K562 (cell line): ENCODE results near the gene GCHFR. TPM values are rescaled to one million over a fixed set of nuclear protein-coding genes. Genes with fewer than 3 reads are reported as not detected.
A peak's percentile ranks its signal among the peaks of the same experiment; 100 is the strongest.

Experiments used
- CCNT2 ChIP-seq: IDR thresholded peaks from 2 replicates; pipeline ENCODE4 v1.6.1; 2011; ENCODE audit warnings: borderline replicate concordance, low read depth, mild to moderate bottlenecking, moderate library complexity, mixed read lengths, low read length; ENCODE audit not compliant: insufficient read length; ENCODE audit errors: extremely low read depth
- FOXM1 ChIP-seq, 2 experiments: fragments of 450-650 bp in 1 of 2; sonication (generic) in 1 of 2; formaldehyde crosslinking in 1 of 2; IDR thresholded peaks; 2 replicates each; pipeline versions ENCODE4 v1.6.1 to v1.9.0; 2017 to 2022; ENCODE audit warnings: low read depth in 2 of 2, mild to moderate bottlenecking in 2 of 2, missing genetic modification reagents in 1 of 2, moderate library complexity in 1 of 2
- POLR2G ChIP-seq: fragments of 200-400 bp; formaldehyde crosslinking; IDR thresholded peaks from 2 replicates; pipeline ENCODE4 v1.6.1; 2017; ENCODE audit warnings: low read depth, mild to moderate bottlenecking, antibody characterized with exemption, low read length, moderate library complexity
- ZBED1 ChIP-seq: IDR thresholded peaks from 2 replicates; pipeline ENCODE4 v1.6.1; 2014
- ZNF239 ChIP-seq: fragments of 250-450 bp; sonication (Bioruptor Pico); IDR thresholded peaks from 2 replicates; pipeline ENCODE4 v1.4.0; 2020; ENCODE audit warnings: mild to moderate bottlenecking
- polyA plus RNA-seq, 8 experiments: library from polyadenylated mRNA; depleted of rRNA in 4 of 8; stranded (reverse) in 5 of 8; unstranded in 3 of 8; fragments of >200 nt; fragmentation: Nextera tagmentation in 2 of 8; fragmentation: Illumina TruSeq in 1 of 8; extraction: Ambion mirVana in 2 of 8; extraction: Trizol in 1 of 8; gene quantifications; 2 replicates each; pipeline versions ENCODE4 v1.2.1 to v1.2.3, GENCODE V29; 2011 to 2014; ENCODE audit warnings: inconsistent platforms in 1 of 8, missing spikeins in 1 of 8
- total RNA-seq, 7 experiments: library from RNA; depleted of rRNA in 6 of 7; stranded (reverse); fragments of >200 nt in 6 of 7; fragmentation: Illumina TruSeq in 2 of 7; extraction: Trizol in 2 of 7; gene quantifications; 2 replicates each; pipeline versions ENCODE4 v1.2.1 to v1.2.3, GENCODE V29; 2011 to 2021; ENCODE audit warnings: low replicate concordance in 1 of 7
- TF ChIP-seq, protein P1 (sequence below), 2 experiments: fragments of 450-650 bp in 1 of 2; sonication (generic) in 1 of 2; formaldehyde crosslinking in 1 of 2; IDR thresholded peaks; 2 replicates each; pipeline versions ENCODE4 v1.7.1 to v1.9.0; 2016 to 2022; ENCODE audit warnings: inconsistent platforms in 1 of 2, mild to moderate bottlenecking in 1 of 2, missing genetic modification reagents in 1 of 2
- TF ChIP-seq, protein P2 (sequence below): sonication (generic); formaldehyde crosslinking; IDR thresholded peaks from 2 replicates; pipeline ENCODE4 v1.8.1; 2023; ENCODE audit warnings: mild to moderate bottlenecking, missing genetic modification reagents
- TF ChIP-seq, protein P3 (sequence below): sonication (generic); formaldehyde crosslinking; IDR thresholded peaks from 2 replicates; pipeline ENCODE4 v1.8.0; 2023; ENCODE audit warnings: mild to moderate bottlenecking, missing genetic modification reagents

The GCHFR gene
- total and polyA plus RNA-seq, 9 of the 15 experiments (the other 6 are each of a cell fraction or from before 2014, with no cell fraction given) = 8.7 to 83.5 (median 20.8) TPM

DNA sequence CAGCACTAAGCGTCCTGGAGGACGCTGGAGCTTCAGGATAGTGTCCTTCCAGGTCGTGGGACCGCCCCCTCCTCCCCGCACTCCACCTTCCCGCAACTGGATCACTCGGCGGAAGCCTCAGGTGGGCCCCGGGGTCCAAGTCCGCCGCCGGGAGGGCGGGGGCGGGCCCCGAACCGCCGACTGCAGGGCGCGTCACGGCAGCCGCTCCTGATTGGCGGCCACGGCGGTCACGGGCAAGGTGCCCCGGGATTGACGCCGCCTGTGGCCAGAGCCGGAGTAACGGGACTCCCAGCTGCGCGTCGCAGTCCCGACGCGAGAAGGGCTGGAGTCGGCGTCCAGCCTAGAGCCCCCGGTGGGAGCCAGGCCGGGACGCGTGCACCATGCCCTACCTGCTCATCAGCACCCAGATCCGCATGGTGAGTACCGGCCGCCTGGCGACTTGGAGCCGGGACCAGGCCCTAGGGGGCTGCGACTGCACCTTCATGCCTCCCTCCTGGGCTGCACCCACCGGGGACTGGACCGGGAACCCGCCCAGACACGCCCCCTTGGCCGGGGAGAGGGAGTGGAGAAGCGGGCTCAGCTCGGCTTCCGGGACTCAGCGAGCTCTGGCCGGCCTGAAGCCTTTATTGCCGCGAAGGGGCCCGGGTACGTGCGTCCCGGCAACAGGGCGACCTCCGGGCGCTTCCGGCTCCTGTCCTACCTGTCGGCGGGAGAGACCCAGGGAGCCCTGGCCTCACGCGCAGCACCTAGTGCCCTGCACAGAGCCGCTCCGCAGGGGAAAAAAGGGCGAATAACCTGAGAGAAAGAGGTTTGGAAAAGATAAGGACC, at the start of gene GCHFR (continued):
- TF ChIP-seq, protein P1, sequence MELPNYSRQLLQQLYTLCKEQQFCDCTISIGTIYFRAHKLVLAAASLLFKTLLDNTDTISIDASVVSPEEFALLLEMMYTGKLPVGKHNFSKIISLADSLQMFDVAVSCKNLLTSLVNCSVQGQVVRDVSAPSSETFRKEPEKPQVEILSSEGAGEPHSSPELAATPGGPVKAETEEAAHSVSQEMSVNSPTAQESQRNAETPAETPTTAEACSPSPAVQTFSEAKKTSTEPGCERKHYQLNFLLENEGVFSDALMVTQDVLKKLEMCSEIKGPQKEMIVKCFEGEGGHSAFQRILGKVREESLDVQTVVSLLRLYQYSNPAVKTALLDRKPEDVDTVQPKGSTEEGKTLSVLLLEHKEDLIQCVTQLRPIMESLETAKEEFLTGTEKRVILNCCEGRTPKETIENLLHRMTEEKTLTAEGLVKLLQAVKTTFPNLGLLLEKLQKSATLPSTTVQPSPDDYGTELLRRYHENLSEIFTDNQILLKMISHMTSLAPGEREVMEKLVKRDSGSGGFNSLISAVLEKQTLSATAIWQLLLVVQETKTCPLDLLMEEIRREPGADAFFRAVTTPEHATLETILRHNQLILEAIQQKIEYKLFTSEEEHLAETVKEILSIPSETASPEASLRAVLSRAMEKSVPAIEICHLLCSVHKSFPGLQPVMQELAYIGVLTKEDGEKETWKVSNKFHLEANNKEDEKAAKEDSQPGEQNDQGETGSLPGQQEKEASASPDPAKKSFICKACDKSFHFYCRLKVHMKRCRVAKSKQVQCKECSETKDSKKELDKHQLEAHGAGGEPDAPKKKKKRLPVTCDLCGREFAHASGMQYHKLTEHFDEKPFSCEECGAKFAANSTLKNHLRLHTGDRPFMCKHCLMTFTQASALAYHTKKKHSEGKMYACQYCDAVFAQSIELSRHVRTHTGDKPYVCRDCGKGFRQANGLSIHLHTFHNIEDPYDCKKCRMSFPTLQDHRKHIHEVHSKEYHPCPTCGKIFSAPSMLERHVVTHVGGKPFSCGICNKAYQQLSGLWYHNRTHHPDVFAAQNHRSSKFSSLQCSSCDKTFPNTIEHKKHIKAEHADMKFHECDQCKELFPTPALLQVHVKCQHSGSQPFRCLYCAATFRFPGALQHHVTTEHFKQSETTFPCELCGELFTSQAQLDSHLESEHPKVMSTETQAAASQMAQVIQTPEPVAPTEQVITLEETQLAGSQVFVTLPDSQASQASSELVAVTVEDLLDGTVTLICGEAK (IDR thresholded peaks at IDR 0.05) = no peak
- TF ChIP-seq, protein P1 (CRISPR knock-in tag; IDR thresholded peaks at IDR 0.05) = 0 out of 2 replicates have a peak, but pooled peaks have one; percentile 23
- TF ChIP-seq ZNF239 (no peak), POLR2G (peak; percentile 88), ZBED1 (no peak), CCNT2 (peak; percentile 83), FOXM1 (IDR thresholded peaks at IDR 0.05; ENCODE audit: low read depth) (no peak), FOXM1 (CRISPR knock-in tag; IDR thresholded peaks at IDR 0.05; ENCODE audit: low read depth) (peak; percentile 63; the same call in 1 of the 2 replicates)
- TF ChIP-seq, protein P2, sequence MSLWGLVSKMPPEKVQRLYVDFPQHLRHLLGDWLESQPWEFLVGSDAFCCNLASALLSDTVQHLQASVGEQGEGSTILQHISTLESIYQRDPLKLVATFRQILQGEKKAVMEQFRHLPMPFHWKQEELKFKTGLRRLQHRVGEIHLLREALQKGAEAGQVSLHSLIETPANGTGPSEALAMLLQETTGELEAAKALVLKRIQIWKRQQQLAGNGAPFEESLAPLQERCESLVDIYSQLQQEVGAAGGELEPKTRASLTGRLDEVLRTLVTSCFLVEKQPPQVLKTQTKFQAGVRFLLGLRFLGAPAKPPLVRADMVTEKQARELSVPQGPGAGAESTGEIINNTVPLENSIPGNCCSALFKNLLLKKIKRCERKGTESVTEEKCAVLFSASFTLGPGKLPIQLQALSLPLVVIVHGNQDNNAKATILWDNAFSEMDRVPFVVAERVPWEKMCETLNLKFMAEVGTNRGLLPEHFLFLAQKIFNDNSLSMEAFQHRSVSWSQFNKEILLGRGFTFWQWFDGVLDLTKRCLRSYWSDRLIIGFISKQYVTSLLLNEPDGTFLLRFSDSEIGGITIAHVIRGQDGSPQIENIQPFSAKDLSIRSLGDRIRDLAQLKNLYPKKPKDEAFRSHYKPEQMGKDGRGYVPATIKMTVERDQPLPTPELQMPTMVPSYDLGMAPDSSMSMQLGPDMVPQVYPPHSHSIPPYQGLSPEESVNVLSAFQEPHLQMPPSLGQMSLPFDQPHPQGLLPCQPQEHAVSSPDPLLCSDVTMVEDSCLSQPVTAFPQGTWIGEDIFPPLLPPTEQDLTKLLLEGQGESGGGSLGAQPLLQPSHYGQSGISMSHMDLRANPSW (CRISPR knock-in tag) = no peak
- TF ChIP-seq, protein P3, sequence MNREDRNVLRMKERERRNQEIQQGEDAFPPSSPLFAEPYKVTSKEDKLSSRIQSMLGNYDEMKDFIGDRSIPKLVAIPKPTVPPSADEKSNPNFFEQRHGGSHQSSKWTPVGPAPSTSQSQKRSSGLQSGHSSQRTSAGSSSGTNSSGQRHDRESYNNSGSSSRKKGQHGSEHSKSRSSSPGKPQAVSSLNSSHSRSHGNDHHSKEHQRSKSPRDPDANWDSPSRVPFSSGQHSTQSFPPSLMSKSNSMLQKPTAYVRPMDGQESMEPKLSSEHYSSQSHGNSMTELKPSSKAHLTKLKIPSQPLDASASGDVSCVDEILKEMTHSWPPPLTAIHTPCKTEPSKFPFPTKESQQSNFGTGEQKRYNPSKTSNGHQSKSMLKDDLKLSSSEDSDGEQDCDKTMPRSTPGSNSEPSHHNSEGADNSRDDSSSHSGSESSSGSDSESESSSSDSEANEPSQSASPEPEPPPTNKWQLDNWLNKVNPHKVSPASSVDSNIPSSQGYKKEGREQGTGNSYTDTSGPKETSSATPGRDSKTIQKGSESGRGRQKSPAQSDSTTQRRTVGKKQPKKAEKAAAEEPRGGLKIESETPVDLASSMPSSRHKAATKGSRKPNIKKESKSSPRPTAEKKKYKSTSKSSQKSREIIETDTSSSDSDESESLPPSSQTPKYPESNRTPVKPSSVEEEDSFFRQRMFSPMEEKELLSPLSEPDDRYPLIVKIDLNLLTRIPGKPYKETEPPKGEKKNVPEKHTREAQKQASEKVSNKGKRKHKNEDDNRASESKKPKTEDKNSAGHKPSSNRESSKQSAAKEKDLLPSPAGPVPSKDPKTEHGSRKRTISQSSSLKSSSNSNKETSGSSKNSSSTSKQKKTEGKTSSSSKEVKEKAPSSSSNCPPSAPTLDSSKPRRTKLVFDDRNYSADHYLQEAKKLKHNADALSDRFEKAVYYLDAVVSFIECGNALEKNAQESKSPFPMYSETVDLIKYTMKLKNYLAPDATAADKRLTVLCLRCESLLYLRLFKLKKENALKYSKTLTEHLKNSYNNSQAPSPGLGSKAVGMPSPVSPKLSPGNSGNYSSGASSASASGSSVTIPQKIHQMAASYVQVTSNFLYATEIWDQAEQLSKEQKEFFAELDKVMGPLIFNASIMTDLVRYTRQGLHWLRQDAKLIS (CRISPR knock-in tag) = no peak
